ENCODE measurements around the gene HOXC5. TPM values are rescaled to one million over a fixed set of nuclear protein-coding genes. Genes with fewer than 3 reads are reported as not detected.

The HOXC5 gene
- total RNA-seq, 8 experiments from 2014 or later: 4.4 to 49.2 (median 10.4) TPM

DNA sequence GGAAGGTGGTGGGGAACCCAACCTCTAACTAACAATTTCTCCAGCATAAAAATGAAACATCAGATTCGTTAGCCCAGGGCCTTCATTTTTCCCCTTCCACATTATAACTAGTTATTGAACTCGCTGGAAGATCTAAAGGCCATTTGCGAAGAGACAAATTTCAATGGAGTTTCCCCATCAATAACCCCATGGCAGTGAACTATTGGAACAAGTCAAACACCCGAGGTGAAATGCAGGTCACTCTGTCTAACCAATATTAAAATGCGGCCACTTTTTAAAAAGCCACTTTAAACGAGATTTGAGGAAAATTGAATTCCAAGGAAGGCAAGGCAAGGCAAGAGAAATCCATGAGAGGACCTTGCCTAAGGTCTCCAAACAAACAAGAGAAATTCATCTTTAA is 16.3 kb downstream of the HOXC5 start:
- Histone ChIP-seq H3K4me3 (peak overlapping the region; percentile 35 to 49 (median 40)), H3K27ac (peak overlapping the region; percentile 94 to 97), H3K4me1 (replicated peaks in 1 of 2) (peaks cover 63 to 70% of the 10 kb centered on the region in 2 donors)
- ATAC-seq (replicated peaks in 6 of 8): no peak
- 0 to 75% (median 8%) methylated on average over 2 to 6 of the region's 6 CpGs for WGBS, 10 experiments
- in situ Hi-C loops (cut with MboI; ENCODE audit: low pct_unique_long_range_greater_than_20kb in 2 of 9, low sequenced_read_pairs in 9 of 9, unreplicated experiment in 9 of 9): loop anchor here in 4 of 9 experiments (10.0 to 25.0 kb wide), 4 partner anchors 86 to 313 kb away; partner anchors contain the start of genes GPR84 (in 1 of the 4) and SMUG1 (in 1 of the 4)

DNA sequence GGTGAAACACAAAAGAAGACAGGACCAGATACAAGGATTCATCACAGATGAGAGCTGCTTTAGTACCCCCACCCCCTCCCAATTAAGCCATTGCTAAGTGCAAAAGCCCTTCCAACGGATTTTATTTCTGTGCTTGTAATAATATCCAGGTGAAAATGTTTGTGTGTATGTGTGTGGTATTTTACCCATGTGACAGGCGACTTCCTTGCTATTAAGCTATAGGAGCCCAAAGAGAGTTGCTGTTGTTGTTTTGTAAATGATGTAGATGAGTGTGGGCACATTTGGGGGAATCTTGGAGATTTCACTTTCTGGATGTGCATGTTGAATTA is 17.6 kb downstream of the HOXC5 start:
- in situ Hi-C loops (cut with MboI; ENCODE audit: low pct_unique_long_range_greater_than_20kb in 2 of 9, low sequenced_read_pairs in 9 of 9, unreplicated experiment in 9 of 9): no loop called here
- Histone ChIP-seq H3K4me3 (peak overlapping the region; percentile 35 to 49 (median 40)), H3K27ac (peak overlapping the region; percentile 94 to 97), H3K4me1 (replicated peaks in 1 of 2) (peaks cover 50 to 65% of the 10 kb centered on the region in 2 donors)
- 0 to 100% (median 40%) methylated on average over 1 to 2 of the region's 2 CpGs; no CpG with 5 or more reads in 3 of the 10 experiments for WGBS, 10 experiments
- ATAC-seq (replicated peaks in 6 of 8): no peak

- H3K27ac ChIP-seq: peak overlapping the region; percentile 95 to 97
- in situ Hi-C loops (cut with MboI; ENCODE audit: low pct_unique_long_range_greater_than_20kb in 2 of 9, low sequenced_read_pairs in 9 of 9, unreplicated experiment in 9 of 9): no loop called here
- 0 to 100% (median 46%) methylated on average over 1 to 4 of the region's 12 CpGs; no CpG with 5 or more reads in 2 of the 10 experiments for WGBS, 10 experiments
- peaks cover 48 to 71% of the 10 kb centered on the region in 2 donors for H3K4me1 ChIP-seq (replicated peaks in 1 of 2)
- H3K4me3 ChIP-seq: peak overlapping the region; percentile 47 to 67 (median 49)
- ATAC-seq (replicated peaks in 6 of 8): peak in 1 of 8 experiments; percentile 24
Observed at GRCh38 chr12:54051026-54051842, 18.4 kb downstream of the HOXC5 start.

DNA sequence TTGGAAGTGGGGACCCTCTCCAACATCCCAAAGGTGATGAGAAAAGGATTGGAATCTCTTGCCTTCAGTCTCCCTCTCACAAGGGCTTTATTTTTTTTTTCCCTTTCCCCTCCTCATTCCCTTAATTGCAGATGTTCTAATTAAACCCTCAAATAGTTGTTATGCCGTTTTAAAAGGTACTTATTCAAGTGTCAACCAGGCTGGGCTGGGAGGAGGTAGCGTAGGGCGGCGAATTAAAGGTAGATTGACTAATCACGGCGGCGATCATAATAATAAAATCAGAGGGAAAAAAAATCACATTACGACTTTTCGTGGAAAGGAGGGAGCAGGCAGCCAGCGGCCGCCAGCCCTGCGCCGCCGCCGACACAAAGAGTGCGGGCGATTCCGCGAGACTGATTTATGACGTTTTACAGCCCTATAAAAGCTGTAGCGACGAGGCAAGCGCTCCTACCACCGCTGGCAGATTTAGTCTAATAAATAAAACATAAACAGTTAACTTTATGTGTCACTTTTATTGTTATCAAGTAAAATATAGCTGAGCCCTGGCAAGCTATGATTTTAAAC is 19.1 kb downstream of the HOXC5 start:
- Histone ChIP-seq H3K4me1 (replicated peaks in 1 of 2) (peaks cover 54 to 79% of the 10 kb centered on the region in 2 donors), H3K4me3 (peak overlapping the region; percentile 47 to 67 (median 49)), H3K27ac (peak overlapping the region; percentile 95 to 97)
- ATAC-seq (replicated peaks in 6 of 8): peak in 6 of 8 experiments; percentile 39 to 64 (median 44)
- in situ Hi-C loops (cut with MboI; ENCODE audit: low pct_unique_long_range_greater_than_20kb in 2 of 9, low sequenced_read_pairs in 9 of 9, unreplicated experiment in 9 of 9): no loop called here
- 0 to 94% (median 6%) methylated on average over 3 to 18 of the region's 24 CpGs for whole genome bisulfite sequencing, 10 experiments

DNA sequence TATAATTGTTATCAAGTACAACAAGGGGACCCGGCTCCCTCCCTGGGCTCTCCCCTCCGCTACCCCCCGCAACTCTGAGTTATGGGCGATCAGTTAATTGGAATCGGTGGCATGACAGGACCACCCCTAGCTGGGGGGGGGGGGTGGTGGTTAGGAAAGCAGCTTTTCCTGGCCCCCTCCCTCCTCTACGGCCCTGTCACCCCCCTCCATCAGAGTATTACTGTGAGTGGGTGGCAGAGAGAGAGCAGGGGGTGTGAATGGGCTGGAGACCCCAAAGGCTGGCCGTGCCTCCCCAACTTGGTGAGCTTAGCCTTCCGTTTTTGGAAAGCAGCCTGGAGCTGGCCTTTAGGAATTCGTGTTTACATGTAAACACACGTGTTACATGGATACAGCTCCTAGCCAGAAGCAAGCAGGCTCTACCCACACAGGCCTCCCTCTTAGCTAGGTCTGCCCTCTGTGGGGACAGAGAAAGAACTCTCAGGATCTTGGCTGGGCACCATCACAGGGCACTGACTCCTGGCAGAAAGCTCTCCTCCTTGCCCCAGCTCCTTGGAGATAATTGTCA is 19.7 kb downstream of the HOXC5 start:
- ATAC-seq (replicated peaks in 6 of 8): peak; percentile 13 to 66 (median 37)
- in situ Hi-C loops (cut with MboI; ENCODE audit: low pct_unique_long_range_greater_than_20kb in 2 of 9, low sequenced_read_pairs in 9 of 9, unreplicated experiment in 9 of 9): no loop called here

DNA sequence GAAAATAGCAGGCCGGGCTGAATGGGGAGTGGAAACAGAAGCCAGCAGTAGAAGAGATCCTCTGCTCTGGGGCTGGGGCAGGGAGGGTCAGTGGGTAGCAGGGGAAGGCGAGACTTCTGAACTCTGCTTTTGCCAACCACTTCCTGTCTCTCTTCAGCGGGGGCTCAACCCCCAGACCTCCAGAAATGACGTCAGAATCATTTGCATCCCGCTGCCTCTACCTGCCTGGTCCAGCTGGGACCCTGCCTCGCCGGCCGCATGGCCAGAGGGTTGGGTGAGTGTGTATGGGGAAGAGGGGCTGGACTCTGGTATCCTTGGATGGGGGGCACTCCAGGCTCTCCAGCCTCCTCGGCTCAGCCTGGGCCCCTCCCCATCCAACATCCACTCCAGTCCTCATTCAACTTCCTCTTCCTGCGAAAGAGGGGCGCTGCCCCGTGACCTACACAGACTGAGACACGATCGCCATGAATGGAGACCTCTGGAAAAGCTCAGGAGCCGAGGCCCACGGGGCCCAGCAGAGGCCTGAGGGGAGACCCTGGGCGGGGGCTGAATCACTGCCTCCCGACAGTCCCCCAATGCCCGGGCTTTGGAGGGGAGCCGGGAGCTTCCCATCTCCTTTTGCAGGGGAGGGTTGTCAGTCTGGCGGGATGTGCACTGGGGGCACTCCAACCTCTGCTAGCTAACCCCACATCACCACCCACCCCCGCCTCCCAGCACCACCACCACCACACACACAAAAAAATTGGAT is 20.3 kb downstream of the HOXC5 start:
- Histone ChIP-seq H3K4me3 (peak overlapping the region; percentile 36 to 67 (median 49)), H3K27ac (peak overlapping the region; percentile 95 to 97)
- 0% methylated on average over 1 of the region's 22 CpGs; no CpG with 5 or more reads in 8 of the 10 experiments for WGBS, 10 experiments

More for the DNA sequence above, 19.7 kb downstream of the HOXC5 start:
- Histone ChIP-seq H3K4me1 (replicated peaks in 1 of 2) (peaks cover 60 to 84% of the 10 kb centered on the region in 2 donors), H3K27ac (peak overlapping the region; percentile 95 to 97), H3K4me3 (peak overlapping the region; percentile 36 to 67 (median 49))
- WGBS, 10 experiments: 0 to 100% (median 10%) methylated on average over 1 to 4 of the region's 10 CpGs; no CpG with 5 or more reads in 4 of the 10 experiments

DNA sequence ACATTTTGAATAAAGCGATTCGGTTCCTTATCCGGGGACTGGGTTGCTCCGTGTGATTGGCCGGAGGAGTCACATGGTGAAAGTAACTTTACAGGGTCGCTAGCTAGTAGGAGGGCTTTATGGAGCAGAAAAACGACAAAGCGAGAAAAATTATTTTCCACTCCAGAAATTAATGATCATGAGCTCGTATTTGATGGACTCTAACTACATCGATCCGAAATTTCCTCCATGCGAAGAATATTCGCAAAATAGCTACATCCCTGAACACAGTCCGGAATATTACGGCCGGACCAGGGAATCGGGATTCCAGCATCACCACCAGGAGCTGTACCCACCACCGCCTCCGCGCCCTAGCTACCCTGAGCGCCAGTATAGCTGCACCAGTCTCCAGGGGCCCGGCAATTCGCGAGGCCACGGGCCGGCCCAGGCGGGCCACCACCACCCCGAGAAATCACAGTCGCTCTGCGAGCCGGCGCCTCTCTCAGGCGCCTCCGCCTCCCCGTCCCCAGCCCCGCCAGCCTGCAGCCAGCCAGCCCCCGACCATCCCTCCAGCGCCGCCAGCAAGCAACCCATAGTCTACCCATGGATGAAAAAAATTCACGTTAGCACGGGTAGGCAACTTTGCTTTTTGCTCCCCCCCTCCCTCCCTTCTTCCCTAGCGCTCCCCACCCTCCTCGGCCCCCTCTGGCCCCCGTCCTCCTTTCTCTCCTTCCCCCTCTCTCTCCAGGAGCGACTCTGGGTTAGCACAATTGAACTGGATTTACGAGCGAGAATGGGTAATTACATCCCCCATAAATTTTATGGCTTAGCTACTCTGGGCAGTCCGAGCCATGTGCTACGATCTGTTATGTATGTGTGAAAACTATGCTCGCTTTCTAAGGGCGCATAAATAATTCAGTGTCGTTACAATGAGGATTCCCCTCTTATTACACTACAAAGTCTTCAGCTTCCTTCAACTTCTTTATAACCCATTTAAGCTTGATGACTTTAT is 21.2 kb downstream of the HOXC5 start, which contains the start of gene HOXC4:
Gene HOXC4, plus strand, starts transcription at position 85 of the 991 bp plus-strand sequence. Its CDS starts 88 bp downstream, at position 173.
- peak within 1 kb of the TSS; percentile 36 to 67 (median 49) for H3K4me3 ChIP-seq
- ATAC-seq (replicated peaks in 6 of 8): peak in 7 of 8 experiments; percentile 12 to 78 (median 47)
- WGBS, 10 experiments: 4 to 100% (median 8%) methylated on average over 2 to 15 of the region's 52 CpGs; no CpG with 5 or more reads in 5 of the 10 experiments
- H3K27ac ChIP-seq: peak within 1 kb of the TSS; percentile 95 to 97
- in situ Hi-C loops (cut with MboI; ENCODE audit: low pct_unique_long_range_greater_than_20kb in 2 of 9, low sequenced_read_pairs in 9 of 9, unreplicated experiment in 9 of 9): no loop called here
- peaks cover 58 to 89% of the 10 kb centered on the region in 2 donors for H3K4me1 ChIP-seq (replicated peaks in 1 of 2)

More for the DNA sequence above, 20.3 kb downstream of the HOXC5 start:
- in situ Hi-C loops (cut with MboI; ENCODE audit: low pct_unique_long_range_greater_than_20kb in 2 of 9, low sequenced_read_pairs in 9 of 9, unreplicated experiment in 9 of 9): no loop called here
- H3K4me1 ChIP-seq (replicated peaks in 1 of 2): peaks cover 63 to 89% of the 10 kb centered on the region in 2 donors
- peak in 6 of 8 experiments; percentile 24 to 54 (median 40) for ATAC-seq (replicated peaks in 6 of 8)

GRCh38 chr12:54054742-54055194 is 21.9 kb downstream of the HOXC5 start:
- H3K4me1 ChIP-seq (replicated peaks in 1 of 2): peaks cover 61 to 90% of the 10 kb centered on the region in 2 donors
- WGBS, 10 experiments: no CpG with 5 or more reads among the region's 24 CpGs
- in situ Hi-C loops (cut with MboI; ENCODE audit: low pct_unique_long_range_greater_than_20kb in 2 of 9, low sequenced_read_pairs in 9 of 9, unreplicated experiment in 9 of 9): no loop called here
- peak overlapping the region; percentile 95 to 97 for H3K27ac ChIP-seq
- H3K4me3 ChIP-seq: peak overlapping the region; percentile 36 to 67 (median 49)
- ATAC-seq (replicated peaks in 6 of 8): no peak

DNA sequence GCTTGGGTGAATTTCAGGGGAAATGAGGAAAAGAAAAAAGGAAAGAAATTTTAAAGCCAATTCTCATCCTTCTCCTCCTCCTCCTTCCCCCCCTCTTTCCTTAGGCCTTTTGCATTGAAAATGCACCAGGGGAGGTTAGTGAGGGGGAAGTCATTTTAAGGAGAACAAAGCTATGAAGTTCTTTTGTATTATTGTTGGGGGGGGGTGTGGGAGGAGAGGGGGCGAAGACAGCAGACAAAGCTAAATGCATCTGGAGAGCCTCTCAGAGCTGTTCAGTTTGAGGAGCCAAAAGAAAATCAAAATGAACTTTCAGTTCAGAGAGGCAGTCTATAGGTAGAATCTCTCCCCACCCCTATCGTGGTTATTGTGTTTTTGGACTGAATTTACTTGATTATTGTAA is 22.7 kb downstream of the HOXC5 start:
- Histone ChIP-seq H3K4me3 (peak overlapping the region; percentile 36 to 67 (median 49)), H3K4me1 (replicated peaks in 1 of 2) (peaks cover 59 to 91% of the 10 kb centered on the region in 2 donors)
- ATAC-seq (replicated peaks in 6 of 8): no peak

DNA sequence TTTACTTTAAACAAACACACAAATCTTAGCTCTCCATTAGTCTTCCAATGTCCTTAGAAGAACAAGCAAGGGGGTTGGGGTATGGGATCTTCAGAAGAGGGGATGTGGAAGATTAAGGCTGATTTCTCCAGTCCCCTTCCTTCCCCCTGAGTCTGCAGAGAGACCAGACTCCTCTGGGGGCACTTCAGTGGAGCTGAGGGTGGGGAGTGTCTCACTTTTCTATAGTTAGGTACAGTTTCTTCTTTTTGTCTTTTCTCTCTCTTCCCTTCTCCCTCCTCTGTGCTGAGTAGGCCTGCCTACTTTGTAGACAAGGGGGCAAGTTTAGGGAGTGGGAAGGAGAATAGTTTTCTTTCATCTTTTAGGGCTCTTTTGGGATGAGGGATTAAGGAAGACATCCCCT is 23.3 kb downstream of the HOXC5 start:
- Histone ChIP-seq H3K4me1 (replicated peaks in 1 of 2) (peaks cover 59 to 91% of the 10 kb centered on the region in 2 donors), H3K4me3 (peak overlapping the region; percentile 36 to 67 (median 49))
- ATAC-seq (replicated peaks in 6 of 8): no peak

More for the DNA sequence above, 22.7 kb downstream of the HOXC5 start:
- peak overlapping the region; percentile 95 to 97 for H3K27ac ChIP-seq
- in situ Hi-C loops (cut with MboI; ENCODE audit: low pct_unique_long_range_greater_than_20kb in 2 of 9, low sequenced_read_pairs in 9 of 9, unreplicated experiment in 9 of 9): no loop called here
- WGBS, 10 experiments: 0 to 100% (median 12%) methylated on average over 1 to 2 of the region's 2 CpGs; no CpG with 5 or more reads in 2 of the 10 experiments

GRCh38 chr12:54058128-54058768 is 25.4 kb downstream of the HOXC5 start:
- peaks cover 60 to 94% of the 10 kb centered on the region in 2 donors for H3K4me1 ChIP-seq (replicated peaks in 1 of 2)
- H3K4me3 ChIP-seq: peak overlapping the region; percentile 27 to 67 (median 47)
- WGBS, 10 experiments: 0 to 100% (median 8%) methylated on average over 2 to 8 of the region's 14 CpGs; no CpG with 5 or more reads in 1 of the 10 experiments

More for the DNA sequence above, 23.3 kb downstream of the HOXC5 start:
- H3K27ac ChIP-seq: peak overlapping the region; percentile 95 to 97
- in situ Hi-C loops (cut with MboI; ENCODE audit: low pct_unique_long_range_greater_than_20kb in 2 of 9, low sequenced_read_pairs in 9 of 9, unreplicated experiment in 9 of 9): no loop called here

More at GRCh38 chr12:54058128-54058768, 25.4 kb downstream of the HOXC5 start:
- peak overlapping the region; percentile 95 to 97 for H3K27ac ChIP-seq
- peak in 4 of 8 experiments; percentile 3 to 17 (median 10) for ATAC-seq (replicated peaks in 6 of 8)
- in situ Hi-C loops (cut with MboI; ENCODE audit: low pct_unique_long_range_greater_than_20kb in 2 of 9, low sequenced_read_pairs in 9 of 9, unreplicated experiment in 9 of 9): no loop called here

All from motor neuron (in vitro differentiated cells).